ENCODE results near the gene SEPTIN2. TPM values are rescaled to one million over a fixed set of nuclear protein-coding genes. Genes with fewer than 3 reads are reported as not detected.

Gene SEPTIN2
- total and polyA plus RNA-seq, 10 of the 15 experiments (the other 5 are each of a cell fraction or from before 2014, with no cell fraction given) = 169 to 474 (median 269) TPM

DNA sequence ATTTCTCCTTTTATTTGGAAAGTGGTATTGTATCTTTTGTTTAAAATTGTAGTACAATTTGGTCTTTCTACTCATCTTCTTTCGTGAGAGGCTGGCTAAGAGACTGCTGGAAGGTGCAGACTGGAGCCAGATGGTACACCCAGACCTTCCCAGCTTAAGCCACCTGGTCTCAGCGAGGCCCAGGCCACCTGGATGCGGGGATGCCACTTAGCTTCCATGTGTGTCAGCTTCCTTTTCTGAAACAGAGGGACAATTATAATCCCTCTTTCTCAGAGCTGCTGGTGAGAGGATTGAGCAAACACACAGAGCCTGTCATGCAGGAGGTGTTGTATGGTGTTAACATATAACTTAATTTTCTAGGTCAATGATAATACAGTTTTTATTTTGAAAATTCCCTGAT, 57.7 kb downstream of the SEPTIN2 start:
- ATAC-seq = no peak
- H3K4me3 ChIP-seq = no peak overlapping the region
- H3K36me3 ChIP-seq (ENCODE audit: control insufficient read depth in 2 of 2, insufficient read depth in 2 of 2, low read length in 1 of 2) = peaks cover 3 to 8% of the 10 kb centered on the region in 2 experiments
- CTCF ChIA-PET = interaction anchor here (1.5 to 7.1 kb wide), 4 partner anchors 12 to 59 kb away, joined by 4 to 57 read pairs (median 26); no protein-coding TSS in a partner anchor
- peaks cover 44% of the 10 kb centered on the region for H3K4me1 ChIP-seq (ENCODE audit: control insufficient read depth, insufficient read depth, low read length)
- WGBS (ENCODE audit: insufficient coverage, insufficient replicate concordance, low lambda C conversion rate, missing lambda C conversion rate) = 74% methylated on average over 3 of the region's 3 CpGs
- in situ Hi-C loops (cut with MboI) (no loop called here), intact Hi-C loops (cut with micrococcal nuclease; ENCODE audit: unreplicated experiment) (no loop called here)
- SMC1A ChIA-PET (ENCODE audit: uncharacterized antibody, unreplicated experiment) = interaction anchor here (1.1 to 10.6 kb wide), 4 partner anchors 10 to 59 kb away, joined by 3 to 239 read pairs (median 22); no protein-coding TSS in a partner anchor
- peaks cover 54% of the 10 kb centered on the region for H3K79me2 ChIP-seq (ENCODE audit: control insufficient read depth, insufficient read depth, low read length)
- BruUV-seq (replicated peaks) = no TSS peak
- no peak for FAIRE-seq
- H3K27me3 ChIP-seq (replicated peaks in 1 of 2; ENCODE audit: control insufficient read depth in 2 of 2, insufficient read depth in 2 of 2, low read length in 1 of 2) = no peaks in the 10 kb centered on the region
- H3K9ac ChIP-seq (ENCODE audit: control insufficient read depth, insufficient read depth, low read length) = no peak overlapping the region
- no peak overlapping the region for H3K4me2 ChIP-seq (ENCODE audit: control insufficient read depth, insufficient read depth)
- no peaks in the 10 kb centered on the region for H4K20me1 ChIP-seq (ENCODE audit: control insufficient read depth, insufficient read depth)
- H3K27ac ChIP-seq (ENCODE audit: control insufficient read depth, insufficient read depth) = peak overlapping the region; percentile 35
- POLR2A ChIA-PET = interaction anchor here (0.7 to 5.9 kb wide), 5 partner anchors 9 to 59 kb away, joined by 3 to 58 read pairs (median 9); partner anchors contain the start of gene HDLBP
- H3K9me3 ChIP-seq (replicated peaks; ENCODE audit: control insufficient read depth, insufficient read depth, low read length) = no peaks in the 10 kb centered on the region; the same call in 2 of the 3 replicates
- RAD21 ChIA-PET (ENCODE audit: unreplicated experiment) = interaction anchor here (1.2 to 7.2 kb wide), 5 partner anchors 12 to 155 kb away, joined by 3 to 98 read pairs (median 13); partner anchors contain the start of genes HDLBP and SEPTIN2
- no peak for DNase-seq (ENCODE audit: low read depth, low spot score)
- H2AFZ ChIP-seq (ENCODE audit: control insufficient read depth, low read depth, low read length) = no peak overlapping the region
- TF ChIP-seq TARDBP (IDR thresholded peaks at IDR 0.05; ENCODE audit: borderline replicate concordance) (no peak), E2F8 (IDR thresholded peaks at IDR 0.05; ENCODE audit: low read depth, partially characterized antibody) (no peak), SREBF2 (IDR thresholded peaks at IDR 0.05; ENCODE audit: low read length) (no peak), ZNF622 (IDR thresholded peaks at IDR 0.05) (no peak), CTCF (IDR thresholded peaks at IDR 0.05 in 2 of 3, conservative IDR thresholded peaks at IDR 0.05 in 1 of 3; ENCODE audit: control insufficient read depth in 2 of 3, extremely low read depth in 1 of 3, insufficient read depth in 1 of 3, low read depth in 3 of 3, low read length in 3 of 3) (no peak), SRF (IDR thresholded peaks at IDR 0.05; ENCODE audit: low read depth in 2 of 2, low read length in 2 of 2) (no peak), SUPT20H (IDR thresholded peaks at IDR 0.05; ENCODE audit: borderline replicate concordance, control insufficient read depth, low read depth, low read length) (no peak), CBFB (IDR thresholded peaks at IDR 0.05; ENCODE audit: low read depth) (no peak), RB1 (IDR thresholded peaks at IDR 0.05; ENCODE audit: borderline replicate concordance) (no peak), ZNF384 (IDR thresholded peaks at IDR 0.05; ENCODE audit: borderline replicate concordance, low read depth, low read length) (no peak), ZBTB40 (IDR thresholded peaks at IDR 0.05; ENCODE audit: borderline replicate concordance) (no peak)
- TF ChIP-seq, protein P1, sequence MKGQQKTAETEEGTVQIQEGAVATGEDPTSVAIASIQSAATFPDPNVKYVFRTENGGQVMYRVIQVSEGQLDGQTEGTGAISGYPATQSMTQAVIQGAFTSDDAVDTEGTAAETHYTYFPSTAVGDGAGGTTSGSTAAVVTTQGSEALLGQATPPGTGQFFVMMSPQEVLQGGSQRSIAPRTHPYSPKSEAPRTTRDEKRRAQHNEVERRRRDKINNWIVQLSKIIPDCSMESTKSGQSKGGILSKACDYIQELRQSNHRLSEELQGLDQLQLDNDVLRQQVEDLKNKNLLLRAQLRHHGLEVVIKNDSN (IDR thresholded peaks at IDR 0.05; ENCODE audit: borderline replicate concordance, extremely low read length, insufficient read depth, low read depth, low read length) = no peak

Data from GM12878 (cell line).